ENCODE results near the gene OGFR. TPM values are rescaled to one million over a fixed set of nuclear protein-coding genes. Genes with fewer than 3 reads are reported as not detected.
A peak's percentile ranks its signal among the peaks of the same experiment; 100 is the strongest.

Gene OGFR
- polyA plus RNA-seq, 3 donors, result 47.8 to 114 (median 79.3) TPM

GRCh38 chr20:62829231-62830230 is 24.9 kb downstream of the OGFR start:
- H3K4me1 Mint-ChIP-seq, result peaks cover 27% of the 10 kb centered on the region
- no peak overlapping the region for H3K27ac Mint-ChIP-seq
- Histone ChIP-seq H3K4me2 (replicated peaks; ENCODE audit: extremely low read depth, low read length, poor library complexity, severe bottlenecking) (no peak overlapping the region), H3K4me3 (replicated peaks in 1 of 3; ENCODE audit: low read depth in 2 of 3, low read length in 3 of 3) (no peak overlapping the region), H2AFZ (ENCODE audit: insufficient read depth, low read depth, low read length, poor library complexity, severe bottlenecking) (no peak overlapping the region), H3K79me2 (ENCODE audit: insufficient read depth, low read length) (no peaks in the 10 kb centered on the region), H3K27ac (ENCODE audit: low read depth in 1 of 2, low read length in 2 of 2) (no peak overlapping the region), H3K9ac (ENCODE audit: insufficient read depth, low read length, poor library complexity, severe bottlenecking) (no peak overlapping the region), H3K36me3 (replicated peaks in 1 of 2; ENCODE audit: control insufficient read depth in 1 of 2, insufficient read depth in 2 of 2, low read length in 2 of 2) (no peaks in the 10 kb centered on the region), H3K9me3 (replicated peaks in 1 of 2; ENCODE audit: control insufficient read depth in 1 of 2, insufficient read depth in 1 of 2, low read length in 2 of 2) (no peaks in the 10 kb centered on the region), H3K4me1 (ENCODE audit: control insufficient read depth in 1 of 2, insufficient read depth in 2 of 2, low read length in 2 of 2) (peaks cover 30 to 37% of the 10 kb centered on the region in 2 donors), H4K20me1 (ENCODE audit: insufficient read depth, low read length) (no peaks in the 10 kb centered on the region), H3K27me3 (ENCODE audit: control insufficient read depth in 2 of 2, insufficient read depth in 2 of 2, low read length in 2 of 2) (no peaks in the 10 kb centered on the region)
- H3K27me3 Mint-ChIP-seq (ENCODE audit: low read depth in 3 of 3), result peaks cover 0 to 4% (median 0%) of the 10 kb centered on the region in 3 donors
- no peaks in the 10 kb centered on the region for H3K36me3 Mint-ChIP-seq
- 97% methylated on average over 25 of the region's 32 CpGs for WGBS (ENCODE audit: insufficient coverage)
- intact Hi-C loops (cut with micrococcal nuclease), result no loop called here
- DNase-seq, result peak in 1 of 3 donors; percentile 2
- no peak for TF ChIP-seq CTCF (IDR thresholded peaks at IDR 0.05)
- no peaks in the 10 kb centered on the region for H3K9me3 Mint-ChIP-seq
- no peak overlapping the region for H3K4me3 Mint-ChIP-seq

- no peak overlapping the region for H3K27ac Mint-ChIP-seq
- Histone ChIP-seq H3K4me2 (replicated peaks; ENCODE audit: extremely low read depth, low read length, poor library complexity, severe bottlenecking) (no peak overlapping the region), H3K4me1 (ENCODE audit: control insufficient read depth in 1 of 2, insufficient read depth in 2 of 2, low read length in 2 of 2) (peaks cover 27 to 33% of the 10 kb centered on the region in 2 donors), H3K9ac (ENCODE audit: insufficient read depth, low read length, poor library complexity, severe bottlenecking) (no peak overlapping the region), H3K9me3 (replicated peaks in 1 of 2; ENCODE audit: control insufficient read depth in 1 of 2, insufficient read depth in 1 of 2, low read length in 2 of 2) (no peaks in the 10 kb centered on the region), H3K4me3 (replicated peaks in 1 of 3; ENCODE audit: low read depth in 2 of 3, low read length in 3 of 3) (no peak overlapping the region), H3K27me3 (ENCODE audit: control insufficient read depth in 2 of 2, insufficient read depth in 2 of 2, low read length in 2 of 2) (no peaks in the 10 kb centered on the region), H3K27ac (ENCODE audit: low read depth in 1 of 2, low read length in 2 of 2) (no peak overlapping the region), H3K36me3 (replicated peaks in 1 of 2; ENCODE audit: control insufficient read depth in 1 of 2, insufficient read depth in 2 of 2, low read length in 2 of 2) (no peaks in the 10 kb centered on the region), H2AFZ (ENCODE audit: insufficient read depth, low read depth, low read length, poor library complexity, severe bottlenecking) (no peak overlapping the region), H4K20me1 (ENCODE audit: insufficient read depth, low read length) (no peaks in the 10 kb centered on the region), H3K79me2 (ENCODE audit: insufficient read depth, low read length) (no peaks in the 10 kb centered on the region)
- no peaks in the 10 kb centered on the region for H3K9me3 Mint-ChIP-seq
- 96% methylated on average over 6 of the region's 14 CpGs for WGBS (ENCODE audit: insufficient coverage)
- H3K27me3 Mint-ChIP-seq (ENCODE audit: low read depth in 3 of 3), result peaks cover 0 to 4% (median 0%) of the 10 kb centered on the region in 3 donors
- intact Hi-C loops (cut with micrococcal nuclease), result no loop called here
- DNase-seq, result peak in 1 of 3 donors; percentile 1
- H3K4me1 Mint-ChIP-seq, result peaks cover 25% of the 10 kb centered on the region
- no peak overlapping the region for H3K4me3 Mint-ChIP-seq
- no peaks in the 10 kb centered on the region for H3K36me3 Mint-ChIP-seq
- no peak for TF ChIP-seq CTCF (IDR thresholded peaks at IDR 0.05)
Observed at GRCh38 chr20:62830251-62830650, 25.6 kb downstream of the OGFR start.
